Ascending aorta (tissue), 2 donors: ENCODE data around the gene PRR33. TPM values are rescaled to one million over a fixed set of nuclear protein-coding genes. Genes with fewer than 3 reads are reported as not detected.

Experiments used
- DNase-seq, 2 donors: peaks; one replicate each; pipeline ENCODE4 v3.0.0-alpha.2; 2019; ENCODE audit warnings: low spot score in 2 of 2
- H3K27ac ChIP-seq, 2 donors: fragments of 200-600 bp; sonication (generic); one replicate each; pipeline ENCODE4 v1.5.1; 2016 to 2017; ENCODE audit warnings: mild to moderate bottlenecking in 1 of 2
- H3K27me3 ChIP-seq: fragments of 200-600 bp; sonication (generic); one replicate; pipeline ENCODE4 v1.5.1; 2017
- H3K36me3 ChIP-seq, 2 donors: fragments of 200-600 bp; sonication (generic); one replicate each; pipeline ENCODE4 v1.5.1; 2016
- H3K4me1 ChIP-seq, 2 donors: fragments of 200-600 bp; sonication (generic); one replicate each; pipeline ENCODE4 v1.5.1; 2016 to 2017; ENCODE audit warnings: mild to moderate bottlenecking in 1 of 2
- H3K4me3 ChIP-seq, 2 donors: fragments of 200-600 bp; sonication (generic); one replicate each; pipeline ENCODE4 v1.5.1; 2016 to 2017; ENCODE audit warnings: mild to moderate bottlenecking in 1 of 2
- H3K9me3 ChIP-seq, 2 donors: fragments of 200-600 bp; sonication (generic); one replicate each; pipeline ENCODE4 v1.5.1; 2016
- CTCF ChIP-seq, 3 experiments: fragments of 200-600 bp in 2 of 3; fragments of 450-650 bp in 1 of 3; sonication (generic) in 2 of 3; IDR thresholded peaks; one replicate each; pipeline ENCODE4 v1.5.1; 2016 to 2019; ENCODE audit warnings: antibody characterized with exemption in 3 of 3, mild to moderate bottlenecking in 1 of 3, moderate library complexity in 1 of 3
- intact Hi-C: fragments of 100-400 bp; cut with DNase I; formaldehyde crosslinking; loops from one replicate; pipeline ENCODE4 v1.15.1; 2023
- total RNA-seq: library from RNA; depleted of rRNA; stranded (reverse); fragments of >200 nt; gene quantifications from one replicate; pipeline ENCODE4 v1.1.0, GENCODE V29; 2016

The PRR33 gene
- total RNA-seq, 1 donor from 2014 or later, result not detected

DNA sequence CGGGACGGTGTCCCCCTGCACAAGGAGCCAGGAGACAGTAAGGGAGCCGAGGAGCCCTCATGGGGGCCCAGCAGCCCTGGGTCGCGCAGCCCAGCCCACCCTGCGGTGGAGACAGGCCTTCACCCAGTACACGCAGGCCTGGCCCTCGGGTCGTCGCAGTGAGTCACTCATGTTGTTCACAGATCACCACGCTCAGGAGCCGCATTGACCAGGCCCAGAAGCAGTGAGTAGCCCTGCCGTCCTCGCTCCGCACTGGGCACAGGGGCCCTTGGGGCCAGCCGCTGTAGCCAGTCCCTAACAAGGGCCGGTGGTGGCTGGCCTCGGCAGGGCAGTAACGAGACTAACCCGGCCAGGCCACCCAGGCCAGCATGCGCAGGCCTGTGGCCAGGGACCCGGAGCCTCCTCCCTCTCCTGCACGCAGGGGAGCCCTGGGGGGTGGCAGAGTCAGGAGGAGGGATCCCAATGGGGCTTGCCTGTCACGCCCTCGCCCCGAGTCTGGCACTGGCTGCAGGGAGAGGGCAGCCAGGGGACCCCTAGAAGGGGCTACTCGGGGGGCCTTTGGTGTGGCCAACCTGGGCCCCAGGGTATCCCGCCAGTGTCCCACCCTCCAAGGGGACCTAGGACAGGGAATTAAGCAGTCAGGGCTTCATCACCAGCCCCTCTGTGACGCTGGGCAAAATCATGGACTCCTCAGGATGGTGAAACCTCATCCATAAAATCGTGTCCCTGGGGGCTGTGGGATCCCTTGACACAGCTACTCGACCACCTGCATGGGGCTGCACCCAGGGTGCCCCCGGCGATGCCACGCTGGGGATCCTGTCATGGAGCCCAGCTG lies 45.3 kb upstream of the PRR33 start:
- Histone ChIP-seq H3K27me3 (no peaks in the 10 kb centered on the region), H3K27ac (no peak overlapping the region), H3K4me3 (no peak overlapping the region), H3K36me3 (no peaks in the 10 kb centered on the region), H3K4me1 (no peaks in the 10 kb centered on the region), H3K9me3 (no peaks in the 10 kb centered on the region)
- peak in 1 of 2 donors; percentile 61 for DNase-seq
- TF ChIP-seq CTCF (IDR thresholded peaks at IDR 0.05), result no peak
- intact Hi-C loops, result no loop called here

DNA sequence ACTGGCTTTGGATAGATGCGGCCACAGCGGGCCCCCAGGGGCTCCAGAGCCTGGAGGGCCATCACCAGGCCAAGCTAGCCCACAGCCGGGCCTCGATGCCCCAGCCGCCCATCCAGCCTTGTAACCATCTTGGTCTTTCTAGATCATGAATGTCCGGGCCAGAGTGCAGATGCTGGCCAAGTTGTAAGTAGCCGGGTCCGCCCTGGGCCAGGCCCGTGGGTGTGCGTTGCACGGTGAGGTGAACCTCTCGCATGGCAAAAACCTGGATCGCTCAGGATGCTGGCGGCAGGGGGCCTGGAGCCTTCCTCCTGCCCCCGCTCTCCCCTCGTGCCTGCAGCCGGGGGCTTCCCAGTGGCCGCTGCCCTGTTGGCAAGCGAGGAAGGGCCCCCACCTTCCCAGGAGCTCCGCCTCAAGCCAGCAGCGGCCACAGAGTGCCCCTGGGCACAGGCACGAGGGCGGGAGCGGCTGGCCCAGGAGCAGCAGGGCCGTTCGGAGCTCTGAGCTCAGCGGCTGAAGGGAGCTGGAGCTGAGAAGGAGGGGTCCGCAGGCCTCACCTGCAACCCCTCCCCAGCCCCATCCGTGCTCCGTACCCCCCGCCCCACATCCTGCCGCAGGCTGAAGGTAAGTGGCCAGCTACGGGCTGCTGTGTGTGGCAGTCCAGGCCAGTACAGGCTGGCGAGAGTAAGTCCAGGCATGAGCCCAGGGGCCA lies 44.5 kb upstream of the PRR33 start:
- Histone ChIP-seq H3K36me3 (no peaks in the 10 kb centered on the region), H3K27me3 (no peaks in the 10 kb centered on the region), H3K4me1 (no peaks in the 10 kb centered on the region), H3K27ac (no peak overlapping the region), H3K9me3 (no peaks in the 10 kb centered on the region), H3K4me3 (no peak overlapping the region)
- intact Hi-C loops, result no loop called here
- DNase-seq, result peak in 1 of 2 donors; percentile 56
- TF ChIP-seq CTCF (IDR thresholded peaks at IDR 0.05), result no peak

DNA sequence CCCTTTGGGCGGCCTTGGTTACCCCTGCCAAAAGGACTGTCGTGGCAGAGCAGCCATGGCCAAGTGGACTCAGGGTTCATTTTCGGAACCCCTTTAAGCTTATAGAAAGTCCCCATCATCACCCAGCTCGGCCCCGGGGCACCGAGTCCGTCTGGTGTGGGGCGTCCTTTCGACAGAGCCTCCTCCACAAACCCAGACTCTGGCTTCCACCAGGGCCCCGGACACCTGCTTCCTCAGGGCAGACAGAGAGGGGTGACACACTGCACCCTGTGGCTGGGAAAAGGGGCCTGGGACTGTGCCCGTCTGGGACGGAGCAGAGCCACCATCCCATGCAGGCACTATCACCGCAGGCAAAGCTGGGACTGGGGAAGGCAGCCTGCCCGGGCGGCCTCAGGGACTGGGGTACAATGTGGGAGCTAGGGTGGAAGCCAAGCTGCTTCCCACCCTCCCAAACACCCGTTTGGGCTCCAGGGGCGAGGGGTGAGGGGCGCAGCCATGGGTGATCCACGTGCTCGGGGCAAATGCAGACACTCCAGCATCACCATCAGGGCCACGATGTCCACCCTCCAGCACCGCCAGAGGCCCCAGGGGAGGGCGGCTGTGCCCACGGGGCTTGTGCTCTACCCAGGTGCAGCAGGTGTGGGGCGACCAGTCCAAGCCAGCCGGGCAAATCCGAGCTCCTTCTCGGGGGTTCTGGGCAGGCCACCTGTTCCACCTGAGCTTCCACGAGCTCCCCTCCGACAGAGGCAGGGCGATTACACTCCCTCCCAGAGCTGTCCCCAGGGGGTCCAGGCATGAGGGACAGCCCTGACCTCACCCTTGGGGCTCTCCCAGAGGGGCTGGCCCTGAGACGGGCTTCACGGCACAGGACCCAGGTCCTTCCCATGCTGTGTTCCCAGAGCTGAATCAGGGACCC lies 43.7 kb upstream of the PRR33 start:
- intact Hi-C loops, result no loop called here
- peak in 1 of 2 donors; percentile 56 for DNase-seq

DNA sequence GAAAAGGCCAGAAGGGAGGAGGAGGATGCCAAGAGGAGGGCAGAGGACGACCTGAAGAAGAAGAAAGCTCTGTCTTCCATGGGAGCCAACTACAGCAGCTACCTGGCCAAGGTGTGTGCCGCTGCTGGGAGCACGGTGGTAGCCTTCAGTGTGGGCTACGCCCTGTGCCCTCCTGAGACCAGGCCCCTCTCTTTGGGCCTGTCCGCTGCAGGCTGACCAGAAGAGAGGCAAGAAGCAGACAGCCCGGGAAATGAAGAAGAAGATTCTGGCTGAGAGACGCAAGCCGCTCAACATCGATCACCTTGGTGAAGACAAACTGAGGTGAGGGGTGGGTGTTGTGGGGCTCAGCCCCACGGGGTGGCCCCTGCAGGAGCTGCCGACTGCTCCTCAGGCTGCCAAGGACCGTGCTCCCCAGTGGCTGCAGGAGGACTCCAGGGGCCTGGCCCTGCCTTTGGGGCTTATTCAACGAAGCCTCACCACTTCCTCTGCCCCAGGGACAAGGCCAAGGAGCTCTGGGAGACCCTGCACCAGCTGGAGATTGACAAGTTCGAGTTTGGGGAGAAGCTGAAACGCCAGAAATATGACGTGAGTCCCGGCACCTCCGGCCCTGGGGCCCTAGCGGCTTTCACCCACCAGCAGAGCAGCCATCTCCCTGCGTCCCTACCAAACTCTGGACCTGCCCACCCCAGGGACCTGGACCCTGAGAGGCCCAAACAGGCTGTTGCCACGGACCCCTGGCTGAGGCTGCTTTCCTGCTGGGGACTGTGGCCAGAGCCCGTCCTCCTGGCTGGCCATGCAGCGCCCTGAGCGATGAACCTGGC lies 42.9 kb upstream of the PRR33 start:
- Histone ChIP-seq H3K4me1 (no peaks in the 10 kb centered on the region), H3K27me3 (no peaks in the 10 kb centered on the region), H3K9me3 (no peaks in the 10 kb centered on the region), H3K27ac (no peak overlapping the region), H3K4me3 (no peak overlapping the region), H3K36me3 (no peaks in the 10 kb centered on the region)
- no peak for DNase-seq
- TF ChIP-seq CTCF (IDR thresholded peaks at IDR 0.05), result no peak
- intact Hi-C loops, result no loop called here

More for the DNA sequence above, 43.7 kb upstream of the PRR33 start:
- Histone ChIP-seq H3K4me1 (no peaks in the 10 kb centered on the region), H3K27ac (no peak overlapping the region), H3K36me3 (no peaks in the 10 kb centered on the region), H3K27me3 (no peaks in the 10 kb centered on the region), H3K4me3 (no peak overlapping the region), H3K9me3 (no peaks in the 10 kb centered on the region)
- TF ChIP-seq CTCF (IDR thresholded peaks at IDR 0.05), result no peak
